Measurements from ENCODE around the gene SLC37A1. TPM values are rescaled to one million over a fixed set of nuclear protein-coding genes. Genes with fewer than 3 reads are reported as not detected.

The SLC37A1 gene
- total RNA-seq, 6 experiments from 2014 or later, result not detected

- no peak for TF ChIP-seq CTCF (IDR thresholded peaks at IDR 0.05)
- H3K27me3 Mint-ChIP-seq (ENCODE audit: insufficient read depth), result peaks cover 3% of the 10 kb centered on the region
- DNase-seq, result no peak
- peaks cover 77% of the 10 kb centered on the region for H3K9me3 Mint-ChIP-seq
- no peak overlapping the region for H3K27ac Mint-ChIP-seq
- no peak overlapping the region for H3K4me3 Mint-ChIP-seq
- H3K36me3 Mint-ChIP-seq (ENCODE audit: low read depth), result peaks cover 26% of the 10 kb centered on the region
- no peaks in the 10 kb centered on the region for H3K4me1 Mint-ChIP-seq (ENCODE audit: low read depth)
These were observed 94.8 kb downstream of the SLC37A1 start for GRCh38 chr21:42608446-42608845.

GRCh38 chr21:42609811-42610210 is 96.2 kb downstream of the SLC37A1 start:
- Mint-ChIP-seq H3K4me3 (no peak overlapping the region), H3K4me1 (ENCODE audit: low read depth) (no peaks in the 10 kb centered on the region), H3K9me3 (peaks cover 75% of the 10 kb centered on the region), H3K36me3 (ENCODE audit: low read depth) (peaks cover 26% of the 10 kb centered on the region), H3K27ac (no peak overlapping the region), H3K27me3 (ENCODE audit: insufficient read depth) (peaks cover 3% of the 10 kb centered on the region)
- no peak for TF ChIP-seq CTCF (IDR thresholded peaks at IDR 0.05)
- no peak for DNase-seq

GRCh38 chr21:42611852-42612251 is 98.2 kb downstream of the SLC37A1 start:
- H3K27ac Mint-ChIP-seq, result no peak overlapping the region
- TF ChIP-seq CTCF (IDR thresholded peaks at IDR 0.05), result no peak
- 0 out of 2 replicates have a peak, but pooled peaks cover 13% of the 10 kb centered on the region for H3K36me3 Mint-ChIP-seq (ENCODE audit: low read depth)
- H3K9me3 Mint-ChIP-seq, result peaks cover 59% of the 10 kb centered on the region
- DNase-seq, result no peak
- H3K27me3 Mint-ChIP-seq (ENCODE audit: insufficient read depth), result peaks cover 3% of the 10 kb centered on the region
- H3K4me3 Mint-ChIP-seq, result no peak overlapping the region
- no peaks in the 10 kb centered on the region for H3K4me1 Mint-ChIP-seq (ENCODE audit: low read depth)

GRCh38 chr21:42612390-42612789 is 98.7 kb downstream of the SLC37A1 start:
- no peak for TF ChIP-seq CTCF (IDR thresholded peaks at IDR 0.05)
- H3K9me3 Mint-ChIP-seq, result peaks cover 53% of the 10 kb centered on the region

GRCh38 chr21:42613756-42614155 is 100.1 kb downstream of the SLC37A1 start:
- H3K36me3 Mint-ChIP-seq (ENCODE audit: low read depth), result 0 out of 2 replicates have a peak, but pooled peaks cover 13% of the 10 kb centered on the region
- no peak for DNase-seq
- H3K27ac Mint-ChIP-seq, result no peak overlapping the region
- H3K9me3 Mint-ChIP-seq, result peaks cover 52% of the 10 kb centered on the region
- H3K4me1 Mint-ChIP-seq (ENCODE audit: low read depth), result no peaks in the 10 kb centered on the region
- TF ChIP-seq CTCF (IDR thresholded peaks at IDR 0.05), result no peak
- no peak overlapping the region for H3K4me3 Mint-ChIP-seq
- peaks cover 2% of the 10 kb centered on the region for H3K27me3 Mint-ChIP-seq (ENCODE audit: insufficient read depth)

More at GRCh38 chr21:42612390-42612789, 98.7 kb downstream of the SLC37A1 start:
- Mint-ChIP-seq H3K4me3 (no peak overlapping the region), H3K36me3 (ENCODE audit: low read depth) (0 out of 2 replicates have a peak, but pooled peaks cover 13% of the 10 kb centered on the region), H3K4me1 (ENCODE audit: low read depth) (no peaks in the 10 kb centered on the region), H3K27me3 (ENCODE audit: insufficient read depth) (peaks cover 2% of the 10 kb centered on the region), H3K27ac (no peak overlapping the region)
- DNase-seq, result no peak

GRCh38 chr21:42614396-42614795 is 100.7 kb downstream of the SLC37A1 start:
- 0 out of 2 replicates have a peak, but pooled peaks cover 13% of the 10 kb centered on the region for H3K36me3 Mint-ChIP-seq (ENCODE audit: low read depth)
- H3K27ac Mint-ChIP-seq, result no peak overlapping the region
- no peak for DNase-seq
- H3K4me3 Mint-ChIP-seq, result no peak overlapping the region
- TF ChIP-seq CTCF (IDR thresholded peaks at IDR 0.05), result no peak
- peaks cover 2% of the 10 kb centered on the region for H3K27me3 Mint-ChIP-seq (ENCODE audit: insufficient read depth)
- peaks cover 52% of the 10 kb centered on the region for H3K9me3 Mint-ChIP-seq
- H3K4me1 Mint-ChIP-seq (ENCODE audit: low read depth), result no peaks in the 10 kb centered on the region
